DMS153 treated with DMSO at 0.1 percent for 48 hours (cell line): ENCODE results near the gene KLF1.
"Not testable (repeated sequence)": the region's sequence is repeated elsewhere in the genome, so short reads cannot be mapped to it uniquely, and the experiment has no call there.

Experiments
- DNase-seq: peaks from one replicate; lab custom pipeline; 2025; ENCODE audit not compliant: unreplicated experiment; lab: John Stamatoyannopoulos, UW

Gene KLF1

DNA sequence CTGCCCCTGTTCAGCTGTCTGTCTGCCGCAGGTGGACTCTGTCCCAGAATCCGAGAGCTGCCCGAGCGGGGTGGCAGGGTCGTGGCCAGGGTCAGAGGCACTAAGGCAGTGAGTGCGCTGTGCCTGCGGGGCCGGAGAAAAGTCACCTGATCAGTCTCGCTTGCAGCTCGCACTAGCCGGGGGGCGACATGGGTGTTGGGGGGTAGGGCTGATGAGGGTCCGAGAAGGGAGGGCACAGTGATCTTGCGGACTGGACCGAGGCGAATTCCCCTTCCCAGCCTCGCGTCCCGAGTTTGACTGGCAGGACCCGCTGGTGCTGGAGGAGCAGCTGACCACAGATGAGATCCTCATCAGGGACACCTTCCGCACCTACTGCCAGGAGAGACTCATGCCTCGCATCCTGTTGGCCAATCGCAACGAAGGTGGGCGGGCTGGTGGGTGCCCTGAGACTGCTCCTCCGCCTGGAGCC lies 4.6 kb upstream of the KLF1 start:
- DNase-seq, result no peak

DNA sequence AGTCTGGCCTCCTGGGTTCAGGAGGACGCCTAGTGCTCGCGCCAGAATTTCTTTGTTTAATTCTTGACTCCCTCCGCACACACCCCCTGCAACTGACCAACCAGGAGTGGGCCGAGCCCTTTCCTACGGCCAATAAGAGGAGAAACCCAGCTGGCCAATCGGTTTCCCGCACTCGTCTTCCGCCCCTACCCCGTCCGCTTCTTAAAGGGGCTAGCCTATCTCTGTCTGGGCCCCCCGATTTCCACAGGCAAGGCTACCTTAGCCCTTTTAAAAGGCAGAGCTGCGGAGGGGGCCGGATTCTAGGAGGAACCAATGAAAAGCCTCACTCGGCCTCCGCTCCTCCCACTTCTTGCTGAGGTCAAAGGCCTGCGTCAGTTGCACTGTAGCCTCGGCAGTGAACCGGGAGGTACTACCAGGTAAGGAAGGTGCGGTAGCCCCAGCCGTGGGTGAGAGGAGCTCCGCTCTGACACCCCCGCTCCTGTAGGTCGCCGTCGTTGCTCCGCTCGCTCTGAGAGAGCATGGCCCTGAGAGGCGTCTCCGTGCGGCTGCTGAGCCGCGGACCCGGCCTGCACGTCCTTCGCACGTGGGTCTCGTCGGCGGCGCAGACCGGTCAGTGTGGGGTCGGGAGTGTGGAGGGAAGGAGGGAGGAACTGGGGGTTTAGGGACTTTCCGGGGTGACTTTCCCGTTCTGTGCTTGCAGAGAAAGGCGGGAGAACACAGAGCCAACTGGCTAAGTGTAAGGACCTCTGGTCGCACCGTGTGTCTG lies 4.0 kb upstream of the KLF1 start, which contains the start of gene GCDH:
Gene GCDH, plus strand, starts transcription at position 374 of the 766 bp plus-strand sequence. Its CDS starts 145 bp downstream, at position 519.
- DNase-seq, result peak; percentile 97

DNA sequence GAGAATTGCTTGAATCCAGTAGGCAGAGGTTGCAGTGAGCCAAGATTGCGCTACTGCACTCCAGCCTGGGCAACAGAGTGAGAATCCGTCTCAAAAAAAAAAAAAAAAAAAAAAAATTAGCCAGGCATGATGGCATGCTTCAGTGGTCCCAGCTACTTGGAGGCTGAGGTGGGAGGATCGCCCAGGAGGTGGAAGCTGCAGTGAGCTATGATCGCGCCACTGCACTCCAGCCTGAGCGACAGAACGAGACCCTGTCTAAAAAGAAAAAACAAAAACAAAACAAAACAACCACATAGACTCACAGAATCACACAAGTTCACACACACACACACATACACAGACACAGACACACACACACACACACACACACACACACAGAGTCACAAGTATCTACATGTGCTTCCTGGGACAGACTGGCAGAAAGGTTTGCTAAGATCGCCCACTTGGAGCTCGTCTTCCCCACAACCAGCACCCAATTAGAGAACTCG lies 3.3 kb upstream of the KLF1 start:
- not testable (repeated sequence) for DNase-seq

DNA sequence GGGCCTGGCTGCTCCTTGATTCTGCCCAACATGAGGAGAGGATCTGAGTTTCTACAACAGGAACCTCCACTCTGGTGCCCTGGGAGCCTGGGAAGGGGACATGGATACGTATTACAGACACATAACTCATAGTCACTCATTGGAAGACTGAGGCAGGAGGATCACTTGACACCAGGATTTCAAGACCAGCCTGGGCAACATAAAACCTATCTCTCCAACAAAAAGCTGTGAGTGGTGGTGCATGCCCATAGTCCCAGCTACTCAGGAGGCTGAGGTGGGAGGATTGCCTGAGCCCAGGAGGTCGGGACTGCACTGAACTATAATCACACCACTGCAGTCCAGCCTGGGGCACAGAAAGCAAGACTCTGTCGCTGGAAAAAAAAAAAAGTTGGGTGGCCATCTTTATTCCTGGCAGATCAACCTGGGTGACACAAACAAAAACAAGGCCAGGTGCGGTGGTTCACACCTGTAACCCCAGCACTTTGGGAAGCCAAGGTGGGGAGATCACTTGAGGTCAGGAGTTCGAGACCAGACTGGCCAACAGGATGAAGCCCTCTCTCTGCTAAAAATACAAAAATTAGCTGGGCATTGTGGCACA lies 1.1 kb upstream of the KLF1 start:
- DNase-seq, result no peak

DNA sequence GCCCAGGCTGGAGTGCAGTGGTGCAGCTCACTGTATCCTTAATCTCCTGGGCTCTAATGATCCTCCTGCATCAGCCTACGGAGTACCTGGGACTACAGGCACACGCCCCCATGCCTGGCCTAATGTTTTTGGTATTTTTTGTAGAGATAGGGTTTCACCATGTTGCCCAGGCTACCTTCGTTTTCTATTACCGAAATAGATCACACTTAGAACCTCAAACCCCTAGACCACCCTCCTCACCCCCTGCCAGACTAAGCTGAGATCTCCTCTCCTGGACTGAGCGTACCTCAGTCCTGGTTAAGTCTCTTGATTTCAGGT lies 391 bp downstream of the KLF1 start:
- no peak for DNase-seq

DNA sequence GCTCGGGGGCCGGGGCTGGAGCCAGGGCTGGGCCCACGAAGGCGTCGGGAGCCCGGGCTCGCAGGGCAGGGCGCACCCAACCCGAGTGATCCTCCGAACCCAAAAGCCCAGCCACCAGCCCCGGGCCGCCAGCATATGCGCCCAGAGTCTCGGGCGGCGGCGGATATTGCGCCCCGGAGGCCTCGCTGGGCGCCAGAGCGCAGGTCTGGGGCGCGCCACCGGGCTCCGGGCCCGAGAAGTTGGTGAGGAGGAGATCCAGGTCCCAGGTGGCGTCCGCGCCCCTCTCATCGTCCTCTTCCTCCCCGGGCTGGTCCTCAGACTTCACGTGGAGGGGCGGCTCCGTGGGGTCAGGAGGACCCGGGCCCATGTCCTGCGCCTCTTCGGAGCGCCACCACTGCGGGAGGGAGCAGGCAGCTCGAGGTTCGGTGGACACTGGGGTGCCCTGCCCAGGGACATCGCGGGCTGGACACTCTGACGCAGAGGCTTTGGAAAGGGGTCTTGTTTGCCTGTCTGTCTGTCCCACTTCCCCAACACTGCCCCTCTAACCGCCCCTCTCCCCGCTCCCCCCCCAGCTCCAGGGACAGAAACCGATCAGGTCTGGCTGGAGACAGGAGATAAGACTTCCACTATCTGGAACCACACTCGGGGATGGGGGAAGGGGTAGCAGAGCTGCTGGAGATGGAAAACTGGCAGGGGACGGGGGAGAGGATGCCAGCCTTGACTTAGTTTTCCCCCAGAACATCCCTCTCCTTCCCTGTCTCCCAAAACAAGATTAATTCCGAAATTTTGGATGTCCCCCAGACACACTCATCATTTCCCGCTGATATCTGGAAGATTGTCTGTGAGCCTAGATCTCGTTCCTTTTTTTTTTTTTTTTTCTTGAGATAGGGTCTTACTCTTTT lies 1.0 kb downstream of the KLF1 start:
- DNase-seq, result no peak

DNA sequence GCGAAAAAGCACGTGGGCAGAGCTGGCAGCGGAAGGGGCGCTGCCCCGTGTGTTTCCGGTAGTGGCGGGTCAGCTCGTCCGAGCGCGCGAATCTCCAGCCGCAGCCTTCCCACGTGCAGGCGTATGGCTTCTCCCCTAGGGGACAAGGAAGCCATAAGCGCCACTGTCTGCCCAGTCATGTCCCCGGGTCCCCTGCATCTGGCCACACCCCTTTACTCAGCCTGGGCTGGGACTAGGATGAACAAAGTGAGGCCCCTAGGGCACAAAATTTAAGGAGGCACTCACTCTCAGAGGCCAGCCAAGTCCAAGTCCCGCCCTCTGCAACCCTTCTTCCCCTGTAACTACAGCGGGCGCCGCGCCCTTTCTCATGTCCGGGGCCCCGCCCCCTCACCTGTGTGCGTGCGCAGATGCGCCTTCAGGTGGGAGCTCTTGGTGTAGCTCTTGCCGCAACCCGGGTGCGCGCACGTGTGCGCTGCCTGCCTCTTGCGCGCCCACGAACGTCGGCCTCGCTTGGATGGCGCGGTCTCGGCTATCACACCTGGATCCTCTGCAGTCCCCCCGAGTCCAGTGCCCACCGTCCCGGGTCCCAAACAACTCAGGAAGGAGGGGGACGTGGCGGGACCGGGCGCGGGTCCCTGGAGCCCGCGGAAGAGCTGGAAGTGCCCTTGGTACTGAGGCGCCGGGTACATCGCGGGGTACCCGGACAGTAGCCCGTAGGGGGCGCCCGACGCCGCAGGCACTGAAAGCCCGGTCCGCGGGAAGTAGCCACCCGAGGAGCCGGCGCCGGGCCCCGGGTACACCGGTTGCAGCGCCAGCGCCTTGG lies 1.9 kb downstream of the KLF1 start:
- peak; percentile 97 for DNase-seq

DNA sequence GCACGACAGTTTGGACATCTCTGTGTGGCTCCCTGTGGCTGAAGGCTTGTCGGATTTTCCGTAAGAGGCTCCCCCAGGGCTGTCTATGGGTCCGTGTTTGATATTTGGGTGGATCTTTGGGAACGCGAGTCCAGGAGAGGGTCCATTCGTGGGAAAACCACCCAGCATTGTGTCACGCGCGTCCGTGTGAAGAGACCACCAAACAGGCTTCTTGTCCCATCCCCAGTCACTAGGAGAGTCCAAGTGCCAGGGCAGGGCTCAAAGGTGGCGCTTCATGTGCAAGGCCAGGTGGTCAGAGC lies 2.4 kb downstream of the KLF1 start:
- no peak for DNase-seq

DNA sequence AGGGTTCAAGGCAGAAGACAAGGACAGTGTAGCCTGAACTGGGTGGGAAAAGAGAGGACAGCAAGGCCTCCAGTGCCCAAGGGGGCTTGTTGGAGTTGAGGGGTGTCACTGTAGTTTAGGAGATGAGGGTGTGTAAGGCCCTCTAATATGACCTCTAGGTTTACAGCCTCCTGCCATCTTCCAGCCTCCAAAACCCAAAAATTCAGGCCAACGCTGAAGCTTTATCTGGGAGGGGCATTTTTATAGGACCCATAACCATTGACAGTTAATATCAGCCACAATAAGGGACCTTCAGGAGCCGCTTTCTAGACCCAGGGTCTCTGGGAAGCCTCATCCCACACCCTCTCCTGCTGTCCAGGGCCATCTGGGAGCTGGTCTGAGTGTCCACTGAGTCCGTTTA lies 2.8 kb downstream of the KLF1 start:
- no peak for DNase-seq

DNA sequence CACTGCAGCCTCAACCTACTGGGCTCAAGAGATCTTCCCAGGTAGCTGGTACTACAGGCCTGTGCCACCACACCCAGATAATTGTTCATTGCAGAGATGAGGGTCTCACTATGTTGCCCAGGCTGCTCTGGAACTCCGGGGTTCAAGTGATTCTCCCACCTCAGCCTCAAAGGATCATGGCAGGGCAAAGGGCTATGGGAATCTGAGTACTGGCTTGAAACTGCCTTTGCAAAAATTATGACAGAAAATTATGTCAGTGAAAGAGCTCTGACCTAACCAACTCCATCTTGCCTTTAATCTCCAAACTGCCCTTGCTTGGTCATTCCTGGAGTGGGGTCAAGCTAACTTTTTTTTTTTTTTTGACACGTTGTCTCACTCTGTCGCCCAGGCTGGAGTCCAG lies 4.4 kb downstream of the KLF1 start:
- no peak for DNase-seq

DNA sequence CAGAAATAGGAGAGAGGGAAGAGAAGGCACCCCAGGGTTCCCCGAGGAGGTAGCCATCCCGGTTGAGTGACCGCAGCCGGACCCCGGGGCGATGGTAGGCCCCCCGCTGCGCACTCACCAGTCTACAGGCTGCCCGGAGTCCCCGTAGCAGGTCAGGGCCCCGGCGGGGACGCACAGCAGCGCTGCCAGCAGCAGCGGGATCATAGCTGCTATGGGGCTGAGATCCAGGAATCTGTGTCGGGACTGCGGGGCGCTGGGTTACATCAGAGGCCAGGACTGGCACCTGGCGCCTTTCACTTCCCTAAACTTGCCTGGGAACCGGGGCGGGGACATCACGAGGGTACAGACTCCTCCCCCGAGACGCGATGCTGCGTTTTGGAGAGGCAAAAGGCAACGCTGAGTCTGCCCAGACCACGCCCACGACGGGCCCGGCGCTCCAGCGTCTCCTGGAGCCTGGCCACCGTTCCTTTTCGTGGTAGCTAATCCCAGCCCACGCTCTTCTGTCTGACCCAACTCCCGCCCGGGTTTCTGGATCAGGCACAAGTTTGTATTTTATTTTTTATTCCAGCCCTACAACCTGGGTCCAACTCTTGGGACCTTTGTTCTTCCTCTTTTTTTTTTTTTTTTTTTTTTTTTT lies 5.7 kb downstream of the KLF1 start, which contains the start of gene DNASE2:
Gene DNASE2, minus strand, starts transcription at position 278 of the 637 bp plus-strand sequence. Its CDS starts 74 bp downstream, at position 204.
- DNase-seq, result peak; percentile 94

DNA sequence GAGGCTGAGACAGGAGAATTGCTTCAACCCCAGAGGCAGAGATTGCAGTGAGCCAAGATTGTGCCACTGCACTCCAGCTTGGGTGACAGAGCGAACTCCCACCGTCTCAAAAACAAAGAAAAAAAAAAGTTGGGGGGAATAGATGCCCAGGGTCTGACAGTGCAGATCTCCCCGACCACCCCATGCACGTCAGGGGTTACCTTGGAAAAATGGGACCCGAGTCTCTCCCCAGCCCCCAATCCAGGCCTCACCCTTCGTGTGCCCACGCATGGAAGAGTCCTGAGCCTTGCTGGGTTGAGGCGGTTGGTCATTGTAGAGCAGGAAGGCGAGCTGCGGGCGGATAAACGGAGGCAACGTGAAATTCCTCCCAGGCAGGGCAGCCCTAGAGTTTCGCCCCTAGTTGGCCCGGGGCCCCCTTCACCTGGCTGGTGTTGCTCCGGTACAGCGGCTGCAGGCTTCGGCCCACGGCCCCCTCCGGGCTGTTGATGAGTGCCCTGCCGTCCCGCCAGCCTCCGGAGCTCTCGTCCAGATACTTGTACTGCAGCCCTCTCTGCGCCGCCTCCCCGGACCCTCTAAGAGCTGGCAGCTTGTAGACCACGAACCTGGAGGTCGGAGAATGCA lies 6.3 kb downstream of the KLF1 start:
- no peak for DNase-seq

DNA sequence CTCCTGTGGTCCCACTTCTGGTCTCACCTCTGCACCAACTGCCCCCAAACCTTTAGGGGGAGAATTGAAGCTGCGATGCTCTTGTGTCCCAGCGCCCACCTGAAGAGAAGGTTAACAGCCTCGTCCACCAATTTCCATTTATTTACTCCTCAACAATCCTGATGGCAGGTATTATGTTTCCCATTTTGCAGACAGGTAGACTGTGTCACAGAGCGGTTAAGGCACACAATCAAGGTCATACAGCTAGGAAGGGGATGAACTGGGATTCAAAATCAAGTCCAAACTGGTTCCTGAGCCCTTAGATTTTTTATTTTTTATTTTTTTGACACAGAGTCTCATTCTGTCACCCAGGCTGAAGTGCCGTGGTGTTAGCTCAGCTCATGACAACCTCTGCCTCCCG lies 11.9 kb downstream of the KLF1 start:
- no peak for DNase-seq

DNA sequence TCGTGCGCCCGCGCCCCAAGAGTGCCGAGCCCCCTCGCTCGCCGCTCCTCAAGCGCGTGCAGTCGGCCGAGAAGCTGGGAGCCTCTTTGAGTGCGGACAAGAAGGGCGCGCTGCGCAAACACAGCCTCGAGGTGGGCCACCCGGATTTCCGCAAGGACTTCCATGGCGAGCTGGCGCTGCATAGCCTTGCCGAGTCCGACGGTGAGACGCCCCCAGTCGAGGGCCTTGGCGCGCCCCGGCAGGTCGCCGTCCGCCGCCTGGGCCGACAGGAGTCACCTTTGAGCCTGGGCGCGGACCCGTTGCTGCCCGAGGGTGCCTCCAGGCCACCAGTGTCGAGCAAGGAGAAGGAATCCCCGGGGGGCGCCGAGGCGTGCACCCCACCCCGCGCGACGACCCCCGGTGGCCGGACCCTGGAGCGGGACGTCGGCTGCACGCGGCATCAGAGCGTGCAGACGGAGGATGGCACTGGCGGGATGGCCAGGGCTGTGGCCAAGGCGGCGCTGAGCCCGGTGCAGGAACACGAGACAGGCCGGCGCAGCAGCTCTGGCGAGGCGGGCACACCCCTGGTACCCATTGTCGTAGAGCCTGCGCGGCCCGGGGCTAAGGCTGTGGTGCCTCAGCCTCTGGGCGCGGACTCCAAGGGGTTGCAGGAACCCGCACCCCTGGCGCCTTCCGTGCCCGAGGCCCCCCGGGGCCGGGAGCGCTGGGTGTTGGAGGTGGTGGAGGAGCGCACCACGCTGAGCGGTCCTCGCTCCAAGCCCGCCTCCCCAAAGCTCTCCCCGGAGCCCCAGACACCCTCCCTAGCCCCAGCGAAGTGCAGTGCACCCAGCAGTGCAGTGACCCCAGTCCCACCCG lies 12.9 kb downstream of the KLF1 start:
- DNase-seq, result no peak

DNA sequence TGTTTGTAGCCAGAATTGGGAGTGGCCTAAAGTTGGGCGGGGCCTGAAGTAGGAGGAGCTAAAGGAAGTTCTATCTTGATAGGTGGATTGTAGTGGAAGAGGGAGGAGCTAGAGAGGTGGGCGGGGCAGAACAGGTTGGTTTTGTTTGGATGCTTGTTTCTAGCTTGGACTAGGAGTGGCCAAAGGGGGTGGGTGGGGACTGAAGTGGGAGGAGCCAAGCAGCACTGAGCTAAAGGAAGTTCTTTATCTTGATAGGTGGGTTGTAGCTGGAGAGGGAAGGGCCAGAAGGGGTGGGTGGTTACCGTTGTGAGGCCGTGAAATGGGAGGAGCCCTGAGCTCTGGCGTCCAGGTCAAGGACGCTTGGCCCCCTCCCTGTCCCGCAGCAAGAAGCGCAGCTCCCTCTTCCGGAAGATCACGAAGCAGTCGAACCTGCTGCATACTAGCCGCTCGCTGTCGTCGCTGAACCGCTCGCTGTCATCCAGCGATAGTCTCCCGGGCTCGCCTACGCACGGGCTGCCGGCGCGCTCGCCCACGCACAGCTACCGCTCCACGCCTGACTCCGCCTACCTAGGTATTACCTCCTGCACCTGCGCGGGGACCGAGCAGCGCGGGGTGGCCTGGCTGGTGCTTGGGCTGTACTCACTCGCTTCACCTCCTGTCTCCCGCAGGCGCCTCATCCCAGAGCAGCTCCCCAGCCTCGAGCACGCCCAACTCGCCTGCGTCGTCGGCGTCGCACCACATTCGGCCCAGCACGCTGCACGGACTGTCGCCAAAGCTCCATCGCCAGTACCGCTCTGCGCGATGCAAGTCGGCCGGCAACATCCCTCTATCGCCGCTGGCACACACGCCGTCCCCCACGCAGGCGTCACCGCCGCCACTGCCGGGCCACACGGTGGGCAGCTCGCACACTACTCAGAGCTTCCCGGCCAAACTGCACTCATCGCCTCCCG lies 13.8 kb downstream of the KLF1 start:
- no peak for DNase-seq

DNA sequence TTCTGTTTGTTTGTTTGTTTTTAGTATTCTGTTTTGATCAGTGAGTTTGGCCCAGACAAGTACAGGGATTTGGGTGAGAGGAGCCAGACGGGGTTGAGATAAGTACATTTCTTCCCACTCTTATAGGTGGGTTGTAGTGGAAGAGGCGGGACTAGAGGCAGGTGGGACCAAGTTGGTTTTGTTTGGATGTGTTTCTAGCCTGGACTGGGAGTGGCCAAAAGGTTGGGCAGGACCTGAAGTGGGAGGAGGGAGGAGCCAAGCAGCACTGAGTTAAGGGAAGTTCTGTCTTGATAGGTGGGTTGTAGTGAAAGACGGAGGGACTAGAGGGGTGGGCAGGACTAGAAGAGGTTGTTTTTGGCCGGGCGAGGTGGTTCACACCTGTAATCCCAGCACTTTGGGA lies 14.7 kb downstream of the KLF1 start:
- DNase-seq, result no peak

DNA sequence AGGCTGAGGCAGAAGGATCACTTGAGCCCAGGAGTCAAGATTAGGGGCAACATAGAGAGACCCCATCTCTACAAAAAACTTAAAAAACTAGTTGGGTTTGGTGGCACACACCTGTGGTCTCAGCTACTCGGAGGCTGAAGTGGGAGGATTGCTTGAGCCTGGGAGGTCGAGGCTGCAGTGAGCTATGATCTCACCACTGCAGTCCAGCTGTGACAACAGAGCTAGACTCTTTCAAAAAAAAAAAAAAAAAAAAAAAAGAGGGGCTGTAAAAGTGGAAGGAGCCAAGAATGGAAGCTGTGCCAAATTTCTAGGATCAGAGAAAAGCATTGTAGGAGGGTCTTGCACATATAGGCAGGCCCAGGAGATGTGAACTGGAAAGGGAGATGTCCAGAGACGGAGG lies 15.3 kb downstream of the KLF1 start:
- DNase-seq, result no peak
